Epithelial cell of proximal tubule (primary cell): Measurements from ENCODE around the gene GNAI3. TPM values are rescaled to one million over a fixed set of nuclear protein-coding genes. Genes with fewer than 3 reads are reported as not detected.

Experiments used
- DNase-seq: peaks from one replicate; pipeline ENCODE4 v3.0.0-alpha.2; 2011; ENCODE audit warnings: low read depth
- H3K4me3 ChIP-seq: 2 replicates; pipeline ENCODE4 v1.5.1; 2011; ENCODE audit warnings: low read depth, mild to moderate bottlenecking, low read length
- CTCF ChIP-seq: conservative IDR thresholded peaks from 2 replicates; pipeline ENCODE4 v1.5.1; 2012; ENCODE audit warnings: low read depth, mild to moderate bottlenecking, low read length
- total RNA-seq: library from RNA; depleted of rRNA; stranded (reverse); fragments of >200 nt; gene quantifications from 2 replicates; pipeline ENCODE4 v1.2.3, GENCODE V29; 2015

GNAI3 gene
- total RNA-seq, 1 donor from 2014 or later = 12.7 TPM

- peak; percentile 60 for DNase-seq
- H3K4me3 ChIP-seq = no peak overlapping the region
- no peak for TF ChIP-seq CTCF
Measured at GRCh38 chr1:109595531-109595930, 47.1 kb downstream of the GNAI3 start.

- no peak for DNase-seq
- TF ChIP-seq CTCF = no peak
- H3K4me3 ChIP-seq = no peak overlapping the region
Measured at GRCh38 chr1:109598156-109598555, 49.7 kb downstream of the GNAI3 start.

- DNase-seq = no peak
- no peak overlapping the region for H3K4me3 ChIP-seq
- TF ChIP-seq CTCF = peak; percentile 27
Measured at GRCh38 chr1:109598655-109599054, 50.2 kb downstream of the GNAI3 start.

GRCh38 chr1:109603229-109603628 is 54.8 kb downstream of the GNAI3 start:
- TF ChIP-seq CTCF = no peak
- DNase-seq = no peak

GRCh38 chr1:109605381-109605780 is 57.0 kb downstream of the GNAI3 start:
- TF ChIP-seq CTCF = no peak
- DNase-seq = no peak
- no peak overlapping the region for H3K4me3 ChIP-seq

More at GRCh38 chr1:109603229-109603628, 54.8 kb downstream of the GNAI3 start:
- no peak overlapping the region for H3K4me3 ChIP-seq

- no peak overlapping the region for H3K4me3 ChIP-seq
- no peak for DNase-seq
- TF ChIP-seq CTCF = no peak
Measured at GRCh38 chr1:109609881-109610280, 61.5 kb downstream of the GNAI3 start.

- DNase-seq = no peak
- TF ChIP-seq CTCF = no peak
- H3K4me3 ChIP-seq = no peak overlapping the region
Measured at GRCh38 chr1:109610609-109611307, 62.3 kb downstream of the GNAI3 start.
